Neural cell (in vitro differentiated cells): Measurements from ENCODE around the gene NELL1. TPM values are rescaled to one million over a fixed set of nuclear protein-coding genes. Genes with fewer than 3 reads are reported as not detected.

Experiments used
- H2AFZ ChIP-seq: fragments of 200-600, 300-800 bp; sonication (generic), shearing (Covaris generic); 2 replicates; pipeline ENCODE4 v1.6.0; 2014; ENCODE audit warnings: low read depth, mild to moderate bottlenecking, antibody characterized with exemption, low read length, moderate library complexity
- H3F3A ChIP-seq: fragments of 200-600 bp; shearing (Covaris generic); 2 replicates; pipeline ENCODE4 v1.6.1; 2016; ENCODE audit warnings: mild to moderate bottlenecking, moderate library complexity, mixed read lengths, antibody characterized with exemption, low read length; ENCODE audit not compliant: insufficient read depth, poor library complexity, severe bottlenecking
- H3K27ac ChIP-seq: fragments of 200-600, 300-800 bp; sonication (generic), shearing (Covaris generic); 2 replicates; pipeline ENCODE4 v1.5.1; 2014; ENCODE audit warnings: mild to moderate bottlenecking, low read length, moderate library complexity
- H3K27me3 ChIP-seq: fragments of 300-800, 200-600 bp; sonication (generic), shearing (Covaris generic); 2 replicates; pipeline ENCODE4 v1.6.0; 2014; ENCODE audit warnings: mild to moderate bottlenecking, low read depth, low read length, moderate library complexity; ENCODE audit not compliant: insufficient read depth
- H3K36me3 ChIP-seq: fragments of 300-800, 200-600 bp; sonication (generic), shearing (Covaris generic); 2 replicates; pipeline ENCODE4 v1.5.1; 2014; ENCODE audit warnings: mild to moderate bottlenecking, antibody characterized with exemption, low read length, moderate library complexity; ENCODE audit not compliant: insufficient read depth
- H3K4me2 ChIP-seq: fragments of 300-800, 200-600 bp; sonication (generic), shearing (Covaris generic); 2 replicates; pipeline ENCODE4 v1.6.0; 2014; ENCODE audit warnings: mild to moderate bottlenecking, low read length
- H3K4me3 ChIP-seq: fragments of 300-800, 200-600 bp; sonication (generic), shearing (Covaris generic); 2 replicates; pipeline ENCODE4 v1.5.1; 2014; ENCODE audit warnings: mild to moderate bottlenecking, low read length, moderate library complexity
- H3K79me2 ChIP-seq: fragments of 200-600 bp; shearing (Covaris generic); replicated peaks from 2 replicates; pipeline ENCODE4 v1.6.0; 2014; ENCODE audit warnings: mild to moderate bottlenecking, low read length, moderate library complexity; ENCODE audit not compliant: insufficient read depth
- H3K9ac ChIP-seq: fragments of 300-800, 200-600 bp; sonication (generic), shearing (Covaris generic); 2 replicates; pipeline ENCODE4 v1.6.1; 2016; ENCODE audit warnings: mild to moderate bottlenecking, low read length, mixed read lengths
- H3K9me2 ChIP-seq: fragments of 200-600 bp; shearing (Covaris generic); 2 replicates; pipeline ENCODE4 v1.6.1; 2016; ENCODE audit warnings: mild to moderate bottlenecking, low read length, mixed read lengths; ENCODE audit not compliant: insufficient read depth
- H3K9me3 ChIP-seq: fragments of 200-600, 300-800 bp; sonication (generic), shearing (Covaris generic); 2 replicates; pipeline ENCODE4 v1.6.1; 2016; ENCODE audit warnings: mild to moderate bottlenecking, mixed run types, low read length, moderate library complexity, mixed read lengths
- H4K20me1 ChIP-seq: fragments of 200-600 bp; shearing (Covaris generic); 2 replicates; pipeline ENCODE4 v1.6.1; 2016; ENCODE audit warnings: mild to moderate bottlenecking, mixed run types; ENCODE audit not compliant: insufficient read depth
- EP300 ChIP-seq: fragments of 450-650 bp; conservative IDR thresholded peaks from 2 replicates; pipeline ENCODE4 v1.6.1; 2014; ENCODE audit warnings: antibody characterized with exemption, mild to moderate bottlenecking, moderate library complexity; ENCODE audit not compliant: poor library complexity, severe bottlenecking
- EZH2 ChIP-seq: fragments of 200-600, 300-800 bp; shearing (Covaris generic), sonication (generic); IDR thresholded peaks from 2 replicates; pipeline ENCODE4 v1.6.1; 2014; ENCODE audit warnings: antibody characterized with exemption, low read length, borderline replicate concordance, mild to moderate bottlenecking; ENCODE audit not compliant: insufficient read depth, poor library complexity, severe bottlenecking
- MXI1 ChIP-seq: fragments of 450-650 bp; conservative IDR thresholded peaks from 2 replicates; pipeline ENCODE4 v1.6.1; 2014; ENCODE audit warnings: antibody characterized with exemption, mild to moderate bottlenecking; ENCODE audit not compliant: poor library complexity, severe bottlenecking
- POLR2AphosphoS5 ChIP-seq: IDR thresholded peaks from 2 replicates; pipeline ENCODE4 v1.6.1; 2012
- RAD21 ChIP-seq: fragments of 450-650 bp; conservative IDR thresholded peaks from 2 replicates; pipeline ENCODE4 v1.6.1; 2014; ENCODE audit warnings: antibody characterized with exemption, mild to moderate bottlenecking, moderate library complexity
- SMC3 ChIP-seq: fragments of 450-650 bp; conservative IDR thresholded peaks from 2 replicates; pipeline ENCODE4 v1.6.1; 2014; ENCODE audit warnings: antibody characterized with exemption, mild to moderate bottlenecking, moderate library complexity; ENCODE audit not compliant: poor library complexity
- TAF1 ChIP-seq: IDR thresholded peaks from 2 replicates; pipeline ENCODE4 v1.6.1; 2012; ENCODE audit warnings: low read depth
- polyA plus RNA-seq: library from polyadenylated mRNA; depleted of rRNA; stranded (reverse); fragments of >200 nt; gene quantifications from 2 replicates; pipeline ENCODE4 v1.2.3, GENCODE V29; 2014
- TF ChIP-seq, protein P1 (sequence below): fragments of 450-650 bp; IDR thresholded peaks from 2 replicates; pipeline ENCODE4 v1.5.1; 2014; ENCODE audit warnings: antibody characterized with exemption, mild to moderate bottlenecking, moderate library complexity; ENCODE audit not compliant: poor library complexity, severe bottlenecking
- TF ChIP-seq, protein P2 (sequence below): IDR thresholded peaks from 2 replicates; pipeline ENCODE4 v1.6.1; 2012; ENCODE audit warnings: borderline replicate concordance

Gene NELL1
- polyA plus RNA-seq, 1 donor from 2014 or later = 70.4 TPM

- no peak for TF ChIP-seq MXI1
- TF ChIP-seq TAF1 = no peak
- TF ChIP-seq, protein P1, sequence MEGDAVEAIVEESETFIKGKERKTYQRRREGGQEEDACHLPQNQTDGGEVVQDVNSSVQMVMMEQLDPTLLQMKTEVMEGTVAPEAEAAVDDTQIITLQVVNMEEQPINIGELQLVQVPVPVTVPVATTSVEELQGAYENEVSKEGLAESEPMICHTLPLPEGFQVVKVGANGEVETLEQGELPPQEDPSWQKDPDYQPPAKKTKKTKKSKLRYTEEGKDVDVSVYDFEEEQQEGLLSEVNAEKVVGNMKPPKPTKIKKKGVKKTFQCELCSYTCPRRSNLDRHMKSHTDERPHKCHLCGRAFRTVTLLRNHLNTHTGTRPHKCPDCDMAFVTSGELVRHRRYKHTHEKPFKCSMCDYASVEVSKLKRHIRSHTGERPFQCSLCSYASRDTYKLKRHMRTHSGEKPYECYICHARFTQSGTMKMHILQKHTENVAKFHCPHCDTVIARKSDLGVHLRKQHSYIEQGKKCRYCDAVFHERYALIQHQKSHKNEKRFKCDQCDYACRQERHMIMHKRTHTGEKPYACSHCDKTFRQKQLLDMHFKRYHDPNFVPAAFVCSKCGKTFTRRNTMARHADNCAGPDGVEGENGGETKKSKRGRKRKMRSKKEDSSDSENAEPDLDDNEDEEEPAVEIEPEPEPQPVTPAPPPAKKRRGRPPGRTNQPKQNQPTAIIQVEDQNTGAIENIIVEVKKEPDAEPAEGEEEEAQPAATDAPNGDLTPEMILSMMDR = no peak
- no peak for TF ChIP-seq EP300
- TF ChIP-seq SMC3 = no peak
- no peak for TF ChIP-seq POLR2AphosphoS5
- TF ChIP-seq, protein P2, sequence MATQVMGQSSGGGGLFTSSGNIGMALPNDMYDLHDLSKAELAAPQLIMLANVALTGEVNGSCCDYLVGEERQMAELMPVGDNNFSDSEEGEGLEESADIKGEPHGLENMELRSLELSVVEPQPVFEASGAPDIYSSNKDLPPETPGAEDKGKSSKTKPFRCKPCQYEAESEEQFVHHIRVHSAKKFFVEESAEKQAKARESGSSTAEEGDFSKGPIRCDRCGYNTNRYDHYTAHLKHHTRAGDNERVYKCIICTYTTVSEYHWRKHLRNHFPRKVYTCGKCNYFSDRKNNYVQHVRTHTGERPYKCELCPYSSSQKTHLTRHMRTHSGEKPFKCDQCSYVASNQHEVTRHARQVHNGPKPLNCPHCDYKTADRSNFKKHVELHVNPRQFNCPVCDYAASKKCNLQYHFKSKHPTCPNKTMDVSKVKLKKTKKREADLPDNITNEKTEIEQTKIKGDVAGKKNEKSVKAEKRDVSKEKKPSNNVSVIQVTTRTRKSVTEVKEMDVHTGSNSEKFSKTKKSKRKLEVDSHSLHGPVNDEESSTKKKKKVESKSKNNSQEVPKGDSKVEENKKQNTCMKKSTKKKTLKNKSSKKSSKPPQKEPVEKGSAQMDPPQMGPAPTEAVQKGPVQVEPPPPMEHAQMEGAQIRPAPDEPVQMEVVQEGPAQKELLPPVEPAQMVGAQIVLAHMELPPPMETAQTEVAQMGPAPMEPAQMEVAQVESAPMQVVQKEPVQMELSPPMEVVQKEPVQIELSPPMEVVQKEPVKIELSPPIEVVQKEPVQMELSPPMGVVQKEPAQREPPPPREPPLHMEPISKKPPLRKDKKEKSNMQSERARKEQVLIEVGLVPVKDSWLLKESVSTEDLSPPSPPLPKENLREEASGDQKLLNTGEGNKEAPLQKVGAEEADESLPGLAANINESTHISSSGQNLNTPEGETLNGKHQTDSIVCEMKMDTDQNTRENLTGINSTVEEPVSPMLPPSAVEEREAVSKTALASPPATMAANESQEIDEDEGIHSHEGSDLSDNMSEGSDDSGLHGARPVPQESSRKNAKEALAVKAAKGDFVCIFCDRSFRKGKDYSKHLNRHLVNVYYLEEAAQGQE = no peak
- TF ChIP-seq EZH2 = no peak
- TF ChIP-seq RAD21 = no peak
- Histone ChIP-seq H3K4me3 (no peak overlapping the region), H3K4me2 (no peak overlapping the region), H3K27me3 (no peaks in the 10 kb centered on the region), H3K9me3 (no peaks in the 10 kb centered on the region), H2AFZ (no peak overlapping the region), H3F3A (no peaks in the 10 kb centered on the region), H3K9ac (no peak overlapping the region), H3K9me2 (no peaks in the 10 kb centered on the region), H4K20me1 (no peaks in the 10 kb centered on the region), H3K79me2 (no peaks in the 10 kb centered on the region), H3K36me3 (no peaks in the 10 kb centered on the region), H3K27ac (no peak overlapping the region)
These were observed 207.4 kb downstream of the NELL1 start for GRCh38 chr11:20876738-20877137.

GRCh38 chr11:20880094-20880493 is 210.7 kb downstream of the NELL1 start:
- H3F3A ChIP-seq = no peaks in the 10 kb centered on the region
- no peak overlapping the region for H2AFZ ChIP-seq
- H4K20me1 ChIP-seq = no peaks in the 10 kb centered on the region
- no peaks in the 10 kb centered on the region for H3K9me3 ChIP-seq
- no peak overlapping the region for H3K27ac ChIP-seq
- H3K4me2 ChIP-seq = no peak overlapping the region
- no peaks in the 10 kb centered on the region for H3K79me2 ChIP-seq
- H3K9ac ChIP-seq = no peak overlapping the region
- TF ChIP-seq TAF1 (no peak), POLR2AphosphoS5 (no peak), SMC3 (no peak), RAD21 (no peak), EZH2 (no peak), MXI1 (no peak), EP300 (no peak)
- TF ChIP-seq, protein P1 = no peak
- TF ChIP-seq, protein P2 = no peak
- no peak overlapping the region for H3K4me3 ChIP-seq
- H3K27me3 ChIP-seq = no peaks in the 10 kb centered on the region
- no peaks in the 10 kb centered on the region for H3K9me2 ChIP-seq
- no peaks in the 10 kb centered on the region for H3K36me3 ChIP-seq
